Measurements from ENCODE around the gene RXFP2. TPM values are rescaled to one million over a fixed set of nuclear protein-coding genes. Genes with fewer than 3 reads are reported as not detected.

The RXFP2 gene, protein sequence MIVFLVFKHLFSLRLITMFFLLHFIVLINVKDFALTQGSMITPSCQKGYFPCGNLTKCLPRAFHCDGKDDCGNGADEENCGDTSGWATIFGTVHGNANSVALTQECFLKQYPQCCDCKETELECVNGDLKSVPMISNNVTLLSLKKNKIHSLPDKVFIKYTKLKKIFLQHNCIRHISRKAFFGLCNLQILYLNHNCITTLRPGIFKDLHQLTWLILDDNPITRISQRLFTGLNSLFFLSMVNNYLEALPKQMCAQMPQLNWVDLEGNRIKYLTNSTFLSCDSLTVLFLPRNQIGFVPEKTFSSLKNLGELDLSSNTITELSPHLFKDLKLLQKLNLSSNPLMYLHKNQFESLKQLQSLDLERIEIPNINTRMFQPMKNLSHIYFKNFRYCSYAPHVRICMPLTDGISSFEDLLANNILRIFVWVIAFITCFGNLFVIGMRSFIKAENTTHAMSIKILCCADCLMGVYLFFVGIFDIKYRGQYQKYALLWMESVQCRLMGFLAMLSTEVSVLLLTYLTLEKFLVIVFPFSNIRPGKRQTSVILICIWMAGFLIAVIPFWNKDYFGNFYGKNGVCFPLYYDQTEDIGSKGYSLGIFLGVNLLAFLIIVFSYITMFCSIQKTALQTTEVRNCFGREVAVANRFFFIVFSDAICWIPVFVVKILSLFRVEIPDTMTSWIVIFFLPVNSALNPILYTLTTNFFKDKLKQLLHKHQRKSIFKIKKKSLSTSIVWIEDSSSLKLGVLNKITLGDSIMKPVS
- total RNA-seq, result not detected in 2 replicates

DNA sequence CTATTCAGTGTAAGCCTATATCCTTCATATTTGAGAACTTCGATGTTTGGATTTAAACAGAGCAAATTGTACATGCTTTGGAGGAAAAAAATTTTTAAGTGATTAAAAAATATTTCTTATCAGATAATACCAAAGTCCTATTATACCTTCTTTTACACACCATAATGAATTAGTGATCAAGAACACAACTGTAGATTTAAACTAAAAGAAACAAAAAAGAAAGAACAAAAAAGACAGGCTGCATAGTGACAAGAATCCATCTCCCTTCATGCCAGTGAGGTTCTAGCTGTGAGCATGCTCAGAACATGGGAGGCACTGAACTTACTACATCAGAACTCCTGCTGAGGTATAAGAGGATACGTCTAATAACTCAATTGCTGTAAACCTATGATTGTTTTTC lies at the start of gene RXFP2:
TSS of gene RXFP2 (plus strand) at position 301 of the 400 bp plus-strand sequence. CDS start at position 388, 87 bp downstream.

Measured in endothelial cell of coronary artery (primary cell).